Measurements from ENCODE around the gene PICALM. TPM values are rescaled to one million over a fixed set of nuclear protein-coding genes. Genes with fewer than 3 reads are reported as not detected.

Gene PICALM
- total and polyA plus RNA-seq, 2 of the 13 experiments (the other 11 are each of a cell fraction or from before 2014, with no cell fraction given): 97.6 to 154 TPM

DNA sequence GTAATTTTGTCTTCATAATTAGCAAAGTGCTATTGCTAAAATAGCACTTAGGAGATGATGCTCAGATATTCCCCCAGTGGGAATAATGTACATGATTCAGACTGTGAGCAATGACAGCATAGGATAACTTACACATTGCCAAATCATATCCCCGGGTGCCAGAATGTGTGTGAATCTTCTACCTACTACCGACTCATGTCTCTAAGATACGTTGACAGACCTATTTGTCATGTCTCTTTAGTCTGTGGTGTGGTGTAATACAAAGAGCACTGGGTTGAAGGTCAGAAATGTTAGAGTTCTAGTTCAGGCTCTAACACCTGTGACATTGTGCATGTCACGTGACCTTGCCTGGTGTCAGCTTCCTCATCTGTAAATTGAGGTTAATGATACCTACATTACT, 31.0 kb upstream of the PICALM start (continued):
- TF ChIP-seq, protein P1, sequence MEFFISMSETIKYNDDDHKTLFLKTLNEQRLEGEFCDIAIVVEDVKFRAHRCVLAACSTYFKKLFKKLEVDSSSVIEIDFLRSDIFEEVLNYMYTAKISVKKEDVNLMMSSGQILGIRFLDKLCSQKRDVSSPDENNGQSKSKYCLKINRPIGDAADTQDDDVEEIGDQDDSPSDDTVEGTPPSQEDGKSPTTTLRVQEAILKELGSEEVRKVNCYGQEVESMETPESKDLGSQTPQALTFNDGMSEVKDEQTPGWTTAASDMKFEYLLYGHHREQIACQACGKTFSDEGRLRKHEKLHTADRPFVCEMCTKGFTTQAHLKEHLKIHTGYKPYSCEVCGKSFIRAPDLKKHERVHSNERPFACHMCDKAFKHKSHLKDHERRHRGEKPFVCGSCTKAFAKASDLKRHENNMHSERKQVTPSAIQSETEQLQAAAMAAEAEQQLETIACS (CRISPR knock-in tag; IDR thresholded peaks at IDR 0.05): no peak
- TF ChIP-seq PPARG (CRISPR knock-in tag; conservative IDR thresholded peaks at IDR 0.05): peak; percentile 93
- TF ChIP-seq, protein P2, sequence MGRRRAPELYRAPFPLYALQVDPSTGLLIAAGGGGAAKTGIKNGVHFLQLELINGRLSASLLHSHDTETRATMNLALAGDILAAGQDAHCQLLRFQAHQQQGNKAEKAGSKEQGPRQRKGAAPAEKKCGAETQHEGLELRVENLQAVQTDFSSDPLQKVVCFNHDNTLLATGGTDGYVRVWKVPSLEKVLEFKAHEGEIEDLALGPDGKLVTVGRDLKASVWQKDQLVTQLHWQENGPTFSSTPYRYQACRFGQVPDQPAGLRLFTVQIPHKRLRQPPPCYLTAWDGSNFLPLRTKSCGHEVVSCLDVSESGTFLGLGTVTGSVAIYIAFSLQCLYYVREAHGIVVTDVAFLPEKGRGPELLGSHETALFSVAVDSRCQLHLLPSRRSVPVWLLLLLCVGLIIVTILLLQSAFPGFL (CRISPR knock-in tag; IDR thresholded peaks at IDR 0.05): no peak
- TF ChIP-seq RXRB (CRISPR knock-in tag; IDR thresholded peaks at IDR 0.05; ENCODE audit: borderline replicate concordance): peak; percentile 69
- TF ChIP-seq TBX3 (IDR thresholded peaks at IDR 0.05; ENCODE audit: borderline replicate concordance): peak; percentile 49; the same call in 1 of the 2 replicates
- peak; percentile 80 for TF ChIP-seq TBL1XR1 (IDR thresholded peaks at IDR 0.05; ENCODE audit: borderline replicate concordance, low read length, partially characterized antibody)
- TF ChIP-seq, protein P3, sequence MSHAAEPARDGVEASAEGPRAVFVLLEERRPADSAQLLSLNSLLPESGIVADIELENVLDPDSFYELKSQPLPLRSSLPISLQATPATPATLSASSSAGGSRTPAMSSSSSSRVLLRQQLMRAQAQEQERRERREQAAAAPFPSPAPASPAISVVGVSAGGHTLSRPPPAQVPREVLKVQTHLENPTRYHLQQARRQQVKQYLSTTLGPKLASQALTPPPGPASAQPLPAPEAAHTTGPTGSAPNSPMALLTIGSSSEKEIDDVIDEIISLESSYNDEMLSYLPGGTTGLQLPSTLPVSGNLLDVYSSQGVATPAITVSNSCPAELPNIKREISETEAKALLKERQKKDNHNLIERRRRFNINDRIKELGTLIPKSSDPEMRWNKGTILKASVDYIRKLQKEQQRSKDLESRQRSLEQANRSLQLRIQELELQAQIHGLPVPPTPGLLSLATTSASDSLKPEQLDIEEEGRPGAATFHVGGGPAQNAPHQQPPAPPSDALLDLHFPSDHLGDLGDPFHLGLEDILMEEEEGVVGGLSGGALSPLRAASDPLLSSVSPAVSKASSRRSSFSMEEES (CRISPR knock-in tag; IDR thresholded peaks at IDR 0.05): 0 out of 2 replicates have a peak, but pooled peaks have one; percentile 19
- TF ChIP-seq, protein P4, sequence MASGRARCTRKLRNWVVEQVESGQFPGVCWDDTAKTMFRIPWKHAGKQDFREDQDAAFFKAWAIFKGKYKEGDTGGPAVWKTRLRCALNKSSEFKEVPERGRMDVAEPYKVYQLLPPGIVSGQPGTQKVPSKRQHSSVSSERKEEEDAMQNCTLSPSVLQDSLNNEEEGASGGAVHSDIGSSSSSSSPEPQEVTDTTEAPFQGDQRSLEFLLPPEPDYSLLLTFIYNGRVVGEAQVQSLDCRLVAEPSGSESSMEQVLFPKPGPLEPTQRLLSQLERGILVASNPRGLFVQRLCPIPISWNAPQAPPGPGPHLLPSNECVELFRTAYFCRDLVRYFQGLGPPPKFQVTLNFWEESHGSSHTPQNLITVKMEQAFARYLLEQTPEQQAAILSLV (CRISPR knock-in tag; IDR thresholded peaks at IDR 0.05; ENCODE audit: borderline replicate concordance): no peak
- TF ChIP-seq, protein P5, sequence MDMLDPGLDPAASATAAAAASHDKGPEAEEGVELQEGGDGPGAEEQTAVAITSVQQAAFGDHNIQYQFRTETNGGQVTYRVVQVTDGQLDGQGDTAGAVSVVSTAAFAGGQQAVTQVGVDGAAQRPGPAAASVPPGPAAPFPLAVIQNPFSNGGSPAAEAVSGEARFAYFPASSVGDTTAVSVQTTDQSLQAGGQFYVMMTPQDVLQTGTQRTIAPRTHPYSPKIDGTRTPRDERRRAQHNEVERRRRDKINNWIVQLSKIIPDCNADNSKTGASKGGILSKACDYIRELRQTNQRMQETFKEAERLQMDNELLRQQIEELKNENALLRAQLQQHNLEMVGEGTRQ (IDR thresholded peaks at IDR 0.05; ENCODE audit: low read depth, low read length): peak; percentile 88
- TF ChIP-seq, protein P5 (CRISPR knock-in tag; IDR thresholded peaks at IDR 0.05; ENCODE audit: borderline replicate concordance): peak; percentile 48; the same call in 1 of the 2 replicates
- TF ChIP-seq ZNF12 (CRISPR knock-in tag; IDR thresholded peaks at IDR 0.05): peak; percentile 88
- peak; percentile 17; the same call in 1 of the 2 replicates for TF ChIP-seq CEBPB (IDR thresholded peaks at IDR 0.05; ENCODE audit: borderline replicate concordance, low read depth, low read length)
- TF ChIP-seq ZNF205 (CRISPR knock-in tag; IDR thresholded peaks at IDR 0.05): no peak
- 0 out of 4 replicates have a peak, but pooled peaks of 1 of the 2 experiments have one; percentile 28 for TF ChIP-seq NR2F1 (CRISPR knock-in tag; IDR thresholded peaks at IDR 0.05)
- no peak for TF ChIP-seq MED8 (CRISPR knock-in tag; IDR thresholded peaks at IDR 0.05; ENCODE audit: insufficient replicate concordance)
- 0 out of 2 replicates have a peak, but pooled peaks have one; percentile 11 for TF ChIP-seq GATAD2A (CRISPR knock-in tag; IDR thresholded peaks at IDR 0.05)
- TF ChIP-seq SKI (IDR thresholded peaks at IDR 0.05; ENCODE audit: partially characterized antibody): peak; percentile 81
- TF ChIP-seq, protein P6, sequence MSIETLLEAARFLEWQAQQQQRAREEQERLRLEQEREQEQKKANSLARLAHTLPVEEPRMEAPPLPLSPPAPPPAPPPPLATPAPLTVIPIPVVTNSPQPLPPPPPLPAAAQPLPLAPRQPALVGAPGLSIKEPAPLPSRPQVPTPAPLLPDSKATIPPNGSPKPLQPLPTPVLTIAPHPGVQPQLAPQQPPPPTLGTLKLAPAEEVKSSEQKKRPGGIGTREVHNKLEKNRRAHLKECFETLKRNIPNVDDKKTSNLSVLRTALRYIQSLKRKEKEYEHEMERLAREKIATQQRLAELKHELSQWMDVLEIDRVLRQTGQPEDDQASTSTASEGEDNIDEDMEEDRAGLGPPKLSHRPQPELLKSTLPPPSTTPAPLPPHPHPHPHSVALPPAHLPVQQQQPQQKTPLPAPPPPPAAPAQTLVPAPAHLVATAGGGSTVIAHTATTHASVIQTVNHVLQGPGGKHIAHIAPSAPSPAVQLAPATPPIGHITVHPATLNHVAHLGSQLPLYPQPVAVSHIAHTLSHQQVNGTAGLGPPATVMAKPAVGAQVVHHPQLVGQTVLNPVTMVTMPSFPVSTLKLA (IDR thresholded peaks at IDR 0.05): no peak
- no peak for TF ChIP-seq SMC3 (IDR thresholded peaks at IDR 0.05; ENCODE audit: low read length)
- TF ChIP-seq PCBP1 (IDR thresholded peaks at IDR 0.05; ENCODE audit: borderline replicate concordance, low read depth, low read length): no peak
